Skeletal muscle satellite cell (primary cell): ENCODE measurements around the gene ASCC2.
"Not testable (repeated sequence)": the region's sequence is repeated elsewhere in the genome, so short reads cannot be mapped to it uniquely, and the experiment has no call there.

Experiments used
- H3K27me3 ChIP-seq: 2 replicates; pipeline ENCODE4 v1.7.0; 2013; ENCODE audit warnings: low read length; ENCODE audit not compliant: control insufficient read depth, insufficient read depth
- H3K36me3 ChIP-seq: 2 replicates; pipeline ENCODE4 v1.7.0; 2013; ENCODE audit warnings: mild to moderate bottlenecking, control low read depth, low read length; ENCODE audit not compliant: insufficient read depth
- H3K4me1 ChIP-seq: 2 replicates; pipeline ENCODE4 v1.7.0; 2013; ENCODE audit warnings: low read length; ENCODE audit not compliant: control insufficient read depth, insufficient read depth
- H3K4me2 ChIP-seq: 2 replicates; pipeline ENCODE4 v1.7.0; 2013; ENCODE audit warnings: mild to moderate bottlenecking, low read length
- H3K4me3 ChIP-seq: 2 replicates; pipeline ENCODE4 v1.7.0; 2013; ENCODE audit warnings: low read length
- H3K9ac ChIP-seq: 2 replicates; pipeline ENCODE4 v1.7.0; 2013; ENCODE audit warnings: mild to moderate bottlenecking, low read depth, low read length, moderate library complexity
- H3K9me3 ChIP-seq: replicated peaks from 2 replicates; pipeline ENCODE4 v1.7.0; 2013; ENCODE audit warnings: mild to moderate bottlenecking, control low read depth, low read length

The ASCC2 gene

DNA sequence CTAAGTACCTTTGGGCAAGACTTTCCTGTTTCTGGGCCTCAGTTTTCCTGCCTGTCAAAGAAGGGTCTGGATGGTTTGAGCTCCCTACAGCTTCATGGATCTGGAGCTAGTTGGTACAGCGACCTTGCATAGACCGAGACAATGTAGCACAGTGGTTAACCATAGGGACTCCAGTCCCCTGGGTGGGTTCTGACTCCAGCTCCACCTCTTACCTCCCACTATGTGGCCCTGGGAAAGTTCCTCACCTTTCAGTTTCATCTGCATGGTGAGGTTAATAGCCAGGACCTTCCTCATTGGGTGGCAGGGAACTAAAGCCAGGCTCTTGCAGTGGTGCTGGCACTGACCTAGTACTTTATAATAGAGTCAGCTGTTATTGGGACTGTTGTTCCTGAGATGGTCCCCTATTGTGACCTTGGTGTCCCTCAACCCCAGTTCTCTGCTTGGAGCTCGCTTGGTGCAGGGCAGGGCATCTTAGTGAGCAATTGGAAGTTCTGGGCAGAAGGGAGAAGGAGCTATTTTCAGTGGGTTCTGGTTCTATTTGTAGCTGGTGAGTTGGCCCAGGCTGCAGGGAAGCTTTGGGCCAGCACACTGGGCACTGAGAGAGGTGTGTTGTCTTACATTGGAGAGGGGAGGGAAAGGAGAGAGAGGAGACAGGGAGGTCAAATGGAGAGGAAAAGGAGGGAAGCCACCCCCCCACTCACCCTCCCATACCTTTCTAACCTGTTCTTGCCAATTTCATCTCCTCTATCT, 34.2 kb upstream of the ASCC2 start:
- Histone ChIP-seq H3K36me3 (no peaks in the 10 kb centered on the region), H3K9ac (no peak overlapping the region), H3K4me3 (no peak overlapping the region), H3K9me3 (no peaks in the 10 kb centered on the region), H3K27me3 (peaks cover 9% of the 10 kb centered on the region), H3K4me1 (no peaks in the 10 kb centered on the region), H3K4me2 (no peak overlapping the region)

- H3K4me1 ChIP-seq: no peaks in the 10 kb centered on the region
- H3K27me3 ChIP-seq: peaks cover 9% of the 10 kb centered on the region
- H3K4me2 ChIP-seq: no peak overlapping the region
- H3K9me3 ChIP-seq: no peaks in the 10 kb centered on the region
- no peaks in the 10 kb centered on the region for H3K36me3 ChIP-seq
- no peak overlapping the region for H3K9ac ChIP-seq
- no peak overlapping the region for H3K4me3 ChIP-seq
Measured at GRCh38 chr22:29871684-29872083, 33.6 kb upstream of the ASCC2 start.

- Histone ChIP-seq H3K4me1 (no peaks in the 10 kb centered on the region), H3K36me3 (no peaks in the 10 kb centered on the region), H3K9ac (no peak overlapping the region)
Measured at GRCh38 chr22:29870574-29870973, 32.5 kb upstream of the ASCC2 start.

DNA sequence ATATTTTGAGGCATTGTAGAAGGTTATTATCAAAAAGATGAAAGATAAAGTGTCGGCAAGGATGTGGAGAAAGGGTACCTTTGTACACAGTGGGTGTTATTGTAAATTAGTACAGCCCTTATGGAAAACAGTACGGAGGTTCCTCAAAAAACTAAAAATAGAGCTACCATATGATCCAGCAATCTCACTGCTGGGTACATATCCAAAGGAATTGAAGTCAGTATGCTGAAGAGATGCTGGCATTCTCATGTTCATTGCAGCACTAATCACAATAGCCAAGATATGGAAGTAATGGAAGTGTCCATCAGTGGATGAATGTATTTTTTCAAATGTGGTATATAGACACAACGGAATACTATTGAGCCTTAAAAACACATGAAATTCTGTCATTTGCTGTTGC, 29.8 kb upstream of the ASCC2 start:
- Histone ChIP-seq H3K4me3 (no peak overlapping the region), H3K9ac (no peak overlapping the region), H3K9me3 (no peaks in the 10 kb centered on the region), H3K4me1 (no peaks in the 10 kb centered on the region), H3K36me3 (no peaks in the 10 kb centered on the region), H3K4me2 (no peak overlapping the region), H3K27me3 (peaks cover 6% of the 10 kb centered on the region)

More at GRCh38 chr22:29870574-29870973, 32.5 kb upstream of the ASCC2 start:
- no peak overlapping the region for H3K4me3 ChIP-seq
- H3K4me2 ChIP-seq: no peak overlapping the region
- H3K27me3 ChIP-seq: peaks cover 9% of the 10 kb centered on the region
- no peaks in the 10 kb centered on the region for H3K9me3 ChIP-seq

- no peaks in the 10 kb centered on the region for H3K36me3 ChIP-seq
- H3K4me1 ChIP-seq: no peaks in the 10 kb centered on the region
- H3K4me2 ChIP-seq: no peak overlapping the region
- no peak overlapping the region for H3K4me3 ChIP-seq
- no peaks in the 10 kb centered on the region for H3K9me3 ChIP-seq
- H3K9ac ChIP-seq: no peak overlapping the region
- H3K27me3 ChIP-seq: peaks cover 3% of the 10 kb centered on the region
Measured at GRCh38 chr22:29867260-29867659, 29.2 kb upstream of the ASCC2 start.

DNA sequence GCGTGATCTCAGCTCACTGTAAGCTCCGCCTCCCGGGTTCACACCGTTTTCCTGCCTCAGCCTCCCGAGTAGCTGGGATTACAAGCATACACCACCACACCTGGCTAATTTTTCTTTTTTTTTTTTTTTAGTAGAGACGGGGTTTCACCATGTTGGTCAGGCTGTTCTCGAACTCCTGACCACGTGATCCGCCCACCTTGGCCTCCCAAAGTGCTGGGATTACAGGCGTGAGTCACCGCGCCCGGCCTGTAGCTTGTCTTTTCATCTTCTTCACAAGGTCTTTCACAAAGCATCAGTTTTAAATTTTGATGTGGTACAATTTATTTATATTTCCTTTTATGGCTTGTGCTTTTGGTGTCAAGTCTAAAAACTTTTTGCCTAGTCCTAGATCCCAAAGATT, 27.5 kb upstream of the ASCC2 start:
- not testable (repeated sequence) for H3K4me1 ChIP-seq, H3K9me3 ChIP-seq, H3K36me3 ChIP-seq, H3K4me2 ChIP-seq, H3K4me3 ChIP-seq, H3K9ac ChIP-seq, H3K27me3 ChIP-seq

DNA sequence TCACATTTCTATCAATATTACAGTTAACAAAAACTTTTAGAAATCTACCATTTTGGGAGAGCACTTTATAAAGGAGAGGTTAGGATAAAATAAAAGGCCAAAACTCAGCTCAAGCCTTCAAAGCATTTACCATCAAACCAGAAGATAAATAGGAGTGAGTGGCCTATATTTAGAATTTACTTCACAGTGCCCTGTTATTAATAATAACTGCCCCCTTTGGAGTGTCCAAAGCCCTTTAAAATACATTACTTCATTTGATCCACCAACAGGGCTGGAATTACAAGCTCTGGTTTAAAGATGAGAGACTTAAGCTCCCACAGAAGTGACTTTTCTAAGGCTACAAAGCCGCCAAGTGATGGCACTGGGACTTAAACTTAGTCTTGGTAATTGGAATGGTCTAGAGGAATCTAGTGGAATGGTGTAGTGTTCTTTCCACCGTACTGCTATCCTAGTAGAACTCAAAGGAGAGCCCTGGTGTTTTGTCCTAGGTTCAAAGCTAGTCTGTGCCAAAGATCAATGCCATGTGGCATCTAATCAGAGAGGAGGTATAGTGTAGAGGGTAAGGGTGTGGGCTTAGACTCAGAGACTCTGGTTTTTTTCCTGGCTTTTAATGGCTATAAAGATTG, 23.7 kb upstream of the ASCC2 start:
- no peaks in the 10 kb centered on the region for H3K36me3 ChIP-seq
- H3K9ac ChIP-seq: no peak overlapping the region
- no peaks in the 10 kb centered on the region for H3K4me1 ChIP-seq
- H3K27me3 ChIP-seq: no peaks in the 10 kb centered on the region
- H3K9me3 ChIP-seq: no peaks in the 10 kb centered on the region
- H3K4me2 ChIP-seq: no peak overlapping the region
- H3K4me3 ChIP-seq: no peak overlapping the region

DNA sequence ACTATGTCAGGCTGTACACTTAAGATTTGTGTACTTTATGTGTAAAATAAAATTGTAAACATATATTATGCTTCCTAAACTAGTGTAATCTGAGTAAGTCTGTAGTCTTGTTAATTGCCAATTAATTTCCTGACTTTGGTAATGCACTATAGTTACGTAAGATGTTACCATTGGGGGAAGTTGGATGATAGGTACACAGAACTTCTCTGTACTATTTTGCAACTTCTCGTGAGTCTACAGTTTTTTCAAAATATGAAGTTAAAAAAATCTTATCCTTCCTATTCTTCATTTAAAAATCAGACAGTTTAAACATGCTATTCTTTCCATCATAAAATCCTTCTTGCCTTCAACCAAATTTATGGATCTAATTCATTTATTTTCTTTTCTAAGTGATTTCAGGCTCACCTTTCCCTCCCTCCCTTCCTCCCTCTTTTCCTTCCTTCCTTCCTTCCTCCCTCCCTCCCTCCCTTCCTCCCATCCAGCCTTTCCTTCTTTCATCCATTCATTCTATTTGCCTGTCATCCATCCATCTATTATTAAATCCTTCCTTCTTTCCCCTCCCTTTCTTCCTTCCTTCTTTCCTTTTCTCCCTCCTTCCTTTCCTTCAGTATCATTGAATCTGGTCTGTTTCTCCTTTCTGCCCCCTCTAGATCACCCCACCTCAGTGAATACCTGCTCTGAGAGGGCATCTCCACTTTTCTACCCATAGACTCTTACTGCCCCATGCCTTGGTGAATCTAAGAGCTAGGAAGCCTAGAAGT, 22.1 kb upstream of the ASCC2 start:
- Histone ChIP-seq H3K27me3 (peaks cover 6% of the 10 kb centered on the region), H3K4me2 (no peak overlapping the region), H3K4me1 (peaks cover 4% of the 10 kb centered on the region), H3K9me3 (no peaks in the 10 kb centered on the region), H3K9ac (no peak overlapping the region), H3K4me3 (no peak overlapping the region), H3K36me3 (no peaks in the 10 kb centered on the region)

GRCh38 chr22:29859030-29859429, 21.0 kb upstream of the ASCC2 start:
- H3K4me3 ChIP-seq, H3K9me3 ChIP-seq, H3K9ac ChIP-seq, H3K4me2 ChIP-seq, H3K4me1 ChIP-seq, H3K27me3 ChIP-seq, H3K36me3 ChIP-seq: not testable (repeated sequence)

DNA sequence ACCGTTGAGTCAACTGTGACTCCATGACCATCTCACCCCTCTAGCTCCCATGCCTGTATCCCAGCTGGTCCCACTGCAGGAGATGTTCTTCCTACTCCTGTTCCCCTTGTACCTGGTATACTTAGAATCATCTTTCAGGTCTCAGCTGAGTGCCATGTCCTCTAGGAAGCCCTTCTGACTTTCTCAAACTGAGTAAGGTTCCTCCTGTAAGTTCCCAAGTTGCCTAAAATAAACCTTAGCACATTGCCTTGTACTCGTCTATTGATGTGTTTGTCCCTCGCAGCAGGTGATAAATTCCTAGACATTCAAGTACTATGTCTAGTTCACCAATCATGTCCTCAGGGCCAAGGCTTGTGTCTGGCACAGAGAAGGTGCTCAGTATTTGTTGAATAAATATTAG, 18.4 kb upstream of the ASCC2 start:
- Histone ChIP-seq H3K4me2 (no peak overlapping the region), H3K27me3 (peaks cover 10% of the 10 kb centered on the region), H3K36me3 (no peaks in the 10 kb centered on the region), H3K9ac (no peak overlapping the region), H3K4me1 (peaks cover 4% of the 10 kb centered on the region), H3K4me3 (no peak overlapping the region), H3K9me3 (no peaks in the 10 kb centered on the region)

DNA sequence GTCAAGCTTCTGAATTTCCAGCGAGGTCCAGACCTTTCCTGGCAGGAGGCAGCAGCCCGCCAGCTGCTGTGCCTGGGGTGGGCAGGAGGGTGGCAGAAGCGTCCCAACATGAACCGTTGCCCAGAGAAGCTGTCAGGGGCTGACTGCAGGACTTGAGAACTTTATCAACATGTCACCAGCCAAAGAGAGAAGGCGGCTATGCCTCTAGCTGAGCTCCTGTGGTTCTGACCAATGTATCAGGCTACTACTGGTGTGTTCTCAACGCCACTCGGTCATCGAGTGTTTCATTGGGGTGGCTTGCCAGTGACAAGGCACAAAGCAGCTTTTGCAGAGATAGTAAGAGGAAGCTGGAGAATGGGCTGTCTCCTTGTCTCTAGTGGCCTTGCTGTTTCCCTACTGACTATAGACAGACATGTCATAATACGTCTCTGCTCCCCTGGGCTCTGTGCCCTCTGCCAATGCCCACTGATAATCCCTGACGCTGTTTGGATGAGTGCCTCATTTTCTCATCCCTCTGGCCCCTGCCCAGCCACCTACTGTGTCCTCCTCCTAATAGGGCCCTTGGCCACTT, 17.6 kb upstream of the ASCC2 start:
- H3K4me1 ChIP-seq: peaks cover 4% of the 10 kb centered on the region
- no peak overlapping the region for H3K4me2 ChIP-seq
- H3K9me3 ChIP-seq: no peaks in the 10 kb centered on the region
- H3K9ac ChIP-seq: no peak overlapping the region
- H3K27me3 ChIP-seq: peaks cover 12% of the 10 kb centered on the region
- H3K4me3 ChIP-seq: no peak overlapping the region
- no peaks in the 10 kb centered on the region for H3K36me3 ChIP-seq
